ENCODE measurements around the gene ZNF605. TPM values are rescaled to one million over a fixed set of nuclear protein-coding genes. Genes with fewer than 3 reads are reported as not detected.

Gene ZNF605
- total and polyA plus RNA-seq, 2 of the 4 experiments (the other 2 are of a cell fraction), result 3.6 to 9.9 TPM

DNA sequence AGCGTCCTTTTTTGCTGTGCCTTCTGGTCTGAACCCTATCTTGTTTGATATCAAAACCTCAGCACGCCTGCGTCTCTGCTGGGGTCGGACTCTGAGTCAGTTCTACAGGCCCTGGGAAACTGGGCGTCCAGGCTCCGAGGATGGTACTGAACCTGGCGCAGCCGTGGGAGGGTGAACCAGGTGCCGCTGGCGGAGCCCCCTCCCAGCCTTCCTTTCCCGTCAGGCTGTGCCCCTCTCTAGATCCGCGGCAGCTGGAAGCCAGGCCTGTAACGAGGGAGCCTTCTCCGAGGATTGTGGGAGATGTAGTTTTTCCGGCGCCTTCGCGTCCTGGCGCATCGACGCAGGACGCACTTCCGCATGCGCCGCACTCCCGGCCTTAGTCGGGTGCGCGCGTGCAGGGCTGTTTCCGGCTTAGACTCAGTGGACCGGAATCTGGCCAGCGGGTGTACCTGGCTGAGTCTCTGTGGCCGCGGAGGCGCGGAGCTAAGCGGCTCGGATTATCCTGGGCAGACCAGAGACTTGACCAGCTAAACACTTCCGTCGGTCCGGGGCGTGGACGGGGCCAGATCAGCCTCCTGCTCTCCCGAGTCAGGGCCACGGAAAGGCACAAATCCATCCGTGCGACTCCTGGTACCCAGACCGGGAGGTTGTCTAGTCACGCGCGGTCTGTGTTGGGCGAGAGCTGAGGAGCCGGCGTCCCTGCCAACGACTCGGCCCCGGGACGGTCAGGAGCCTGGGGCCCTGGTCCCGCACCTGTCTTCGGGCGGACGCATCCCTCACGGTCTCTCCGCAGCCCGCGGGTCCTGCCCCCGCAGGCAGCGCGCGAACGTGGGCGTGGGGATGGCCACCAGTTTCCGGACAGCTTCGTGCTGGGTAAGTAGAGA, 30.1 kb upstream of the ZNF605 start, which contains the start of gene ZNF26:
ZNF26 (plus strand) TSS at position 367 of the 884 bp plus-strand sequence; CDS start at position 841, 474 bp downstream.
- ChIA-PET POLR2A (ENCODE audit: unreplicated experiment) (no interaction called here), CTCF (interaction anchor here (0.8 kb wide), 1 partner anchor 11 kb away, joined by 3 read pairs; no protein-coding TSS in a partner anchor)
- H3K23ac ChIP-seq (ENCODE audit: low read depth, low read length), result peak within 1 kb of the TSS; percentile 78
- H2BK120ac ChIP-seq (ENCODE audit: low read depth, low read length), result no peak within 1 kb of the TSS
- no peaks in the 10 kb centered on the region for H3K27me3 ChIP-seq (ENCODE audit: control insufficient read depth, insufficient read depth, low read length)
- H3K4me1 ChIP-seq (ENCODE audit: control insufficient read depth, insufficient read depth, low read length), result no peaks in the 10 kb centered on the region
- H3K4ac ChIP-seq (ENCODE audit: low read depth, low read length), result peak within 1 kb of the TSS; percentile 56
- H2BK5ac ChIP-seq (ENCODE audit: low read depth, low read length, poor library complexity, severe bottlenecking), result peak within 1 kb of the TSS; percentile 49
- peaks cover 7% of the 10 kb centered on the region; the same call in 1 of the 2 replicates for H3K9me3 ChIP-seq (ENCODE audit: control insufficient read depth, insufficient read depth, low read length)
- H2BK15ac ChIP-seq (ENCODE audit: low read depth, low read length), result no peak within 1 kb of the TSS
- peak within 1 kb of the TSS; percentile 95 to 96 for H4K8ac ChIP-seq (ENCODE audit: low read depth in 2 of 2, low read length in 2 of 2)
- TF ChIP-seq, protein P1, sequence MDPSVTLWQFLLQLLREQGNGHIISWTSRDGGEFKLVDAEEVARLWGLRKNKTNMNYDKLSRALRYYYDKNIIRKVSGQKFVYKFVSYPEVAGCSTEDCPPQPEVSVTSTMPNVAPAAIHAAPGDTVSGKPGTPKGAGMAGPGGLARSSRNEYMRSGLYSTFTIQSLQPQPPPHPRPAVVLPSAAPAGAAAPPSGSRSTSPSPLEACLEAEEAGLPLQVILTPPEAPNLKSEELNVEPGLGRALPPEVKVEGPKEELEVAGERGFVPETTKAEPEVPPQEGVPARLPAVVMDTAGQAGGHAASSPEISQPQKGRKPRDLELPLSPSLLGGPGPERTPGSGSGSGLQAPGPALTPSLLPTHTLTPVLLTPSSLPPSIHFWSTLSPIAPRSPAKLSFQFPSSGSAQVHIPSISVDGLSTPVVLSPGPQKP (IDR thresholded peaks at IDR 0.05; ENCODE audit: borderline replicate concordance, low read depth, low read length), result 0 out of 2 replicates have a peak, but pooled peaks have one; percentile 30
- peak; percentile 97 for TF ChIP-seq MXI1 (IDR thresholded peaks at IDR 0.05; ENCODE audit: borderline replicate concordance, low read depth, low read length)
- TF ChIP-seq POLR2A (IDR thresholded peaks at IDR 0.05; ENCODE audit: low read depth, low read length), result peak; percentile 74
- TF ChIP-seq BHLHE40 (IDR thresholded peaks at IDR 0.05; ENCODE audit: low read depth, low read length), result peak; percentile 89
- peak; percentile 58; the same call in 1 of the 2 replicates for TF ChIP-seq MAZ (IDR thresholded peaks at IDR 0.05; ENCODE audit: borderline replicate concordance, low read depth, low read length)
- no peak for TF ChIP-seq CEBPB (IDR thresholded peaks at IDR 0.05; ENCODE audit: low read depth, low read length)
- TF ChIP-seq, protein P2, sequence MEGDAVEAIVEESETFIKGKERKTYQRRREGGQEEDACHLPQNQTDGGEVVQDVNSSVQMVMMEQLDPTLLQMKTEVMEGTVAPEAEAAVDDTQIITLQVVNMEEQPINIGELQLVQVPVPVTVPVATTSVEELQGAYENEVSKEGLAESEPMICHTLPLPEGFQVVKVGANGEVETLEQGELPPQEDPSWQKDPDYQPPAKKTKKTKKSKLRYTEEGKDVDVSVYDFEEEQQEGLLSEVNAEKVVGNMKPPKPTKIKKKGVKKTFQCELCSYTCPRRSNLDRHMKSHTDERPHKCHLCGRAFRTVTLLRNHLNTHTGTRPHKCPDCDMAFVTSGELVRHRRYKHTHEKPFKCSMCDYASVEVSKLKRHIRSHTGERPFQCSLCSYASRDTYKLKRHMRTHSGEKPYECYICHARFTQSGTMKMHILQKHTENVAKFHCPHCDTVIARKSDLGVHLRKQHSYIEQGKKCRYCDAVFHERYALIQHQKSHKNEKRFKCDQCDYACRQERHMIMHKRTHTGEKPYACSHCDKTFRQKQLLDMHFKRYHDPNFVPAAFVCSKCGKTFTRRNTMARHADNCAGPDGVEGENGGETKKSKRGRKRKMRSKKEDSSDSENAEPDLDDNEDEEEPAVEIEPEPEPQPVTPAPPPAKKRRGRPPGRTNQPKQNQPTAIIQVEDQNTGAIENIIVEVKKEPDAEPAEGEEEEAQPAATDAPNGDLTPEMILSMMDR (conservative IDR thresholded peaks at IDR 0.05; ENCODE audit: low read depth, low read length), result no peak
- TF ChIP-seq SMC3 (IDR thresholded peaks at IDR 0.05; ENCODE audit: low read depth, low read length), result no peak
- TF ChIP-seq, protein P3, sequence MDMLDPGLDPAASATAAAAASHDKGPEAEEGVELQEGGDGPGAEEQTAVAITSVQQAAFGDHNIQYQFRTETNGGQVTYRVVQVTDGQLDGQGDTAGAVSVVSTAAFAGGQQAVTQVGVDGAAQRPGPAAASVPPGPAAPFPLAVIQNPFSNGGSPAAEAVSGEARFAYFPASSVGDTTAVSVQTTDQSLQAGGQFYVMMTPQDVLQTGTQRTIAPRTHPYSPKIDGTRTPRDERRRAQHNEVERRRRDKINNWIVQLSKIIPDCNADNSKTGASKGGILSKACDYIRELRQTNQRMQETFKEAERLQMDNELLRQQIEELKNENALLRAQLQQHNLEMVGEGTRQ (IDR thresholded peaks at IDR 0.05; ENCODE audit: low read depth, low read length), result peak; percentile 48
- peak; percentile 44 for TF ChIP-seq RCOR1 (IDR thresholded peaks at IDR 0.05; ENCODE audit: insufficient replicate concordance, low read length)
- peak within 1 kb of the TSS; percentile 86 for H2AK9ac ChIP-seq (replicated peaks; ENCODE audit: low read depth, low read length, poor library complexity)
- peak within 1 kb of the TSS; percentile 5; the same call in 1 of the 2 replicates for H3K18ac ChIP-seq (ENCODE audit: low read depth, low read length)
- ATAC-seq (ENCODE audit: low read depth), result peak; percentile 97
- dilution Hi-C loops (cut with HindIII; ENCODE audit: low sequenced_read_pairs, unreplicated experiment), result no loop called here
- peak within 1 kb of the TSS; percentile 95 for H3K9ac ChIP-seq (ENCODE audit: low read depth, low read length)
- peak; percentile 91 for DNase-seq
- peak within 1 kb of the TSS; percentile 92 for H2AFZ ChIP-seq (replicated peaks; ENCODE audit: low read length, poor library complexity)
- no peak within 1 kb of the TSS for H2BK20ac ChIP-seq (ENCODE audit: low read depth, low read length)
- in situ Hi-C loops (cut with MboI; ENCODE audit: low sequenced_read_pairs), result no loop called here
- H3K36me3 ChIP-seq (ENCODE audit: control insufficient read depth, insufficient read depth, low read length), result peaks cover 3% of the 10 kb centered on the region
- peak within 1 kb of the TSS; percentile 49 for H2AK5ac ChIP-seq (ENCODE audit: low read depth, low read length)
- peak within 1 kb of the TSS; percentile 89 for H3K27ac ChIP-seq (ENCODE audit: insufficient read depth, low read length)
- peak within 1 kb of the TSS; percentile 96 for H3K4me2 ChIP-seq (ENCODE audit: low read depth, low read length)
- no peaks in the 10 kb centered on the region for H3K9me1 ChIP-seq (ENCODE audit: insufficient read depth, low read length)
- intact Hi-C loops (cut with micrococcal nuclease), result loop anchor here (1.0 to 2.0 kb wide), 3 partner anchors 51 to 143 kb away; partner anchors contain the start of genes ZNF140 and ZNF84
- H4K20me1 ChIP-seq (ENCODE audit: insufficient read depth, low read length), result no peaks in the 10 kb centered on the region
- peak within 1 kb of the TSS; percentile 83 for H3K4me3 ChIP-seq (ENCODE audit: insufficient read depth, low read depth, low read length)
- BruUV-seq (replicated peaks), result no TSS peak
- H3K14ac ChIP-seq (replicated peaks; ENCODE audit: low read depth, low read length), result peak within 1 kb of the TSS; percentile 73
- peak within 1 kb of the TSS; percentile 59 for H3K56ac ChIP-seq (ENCODE audit: extremely low read depth, insufficient read depth, low read length)
- WGBS, 2 experiments (ENCODE audit: extremely low coverage in 2 of 2, insufficient read length in 1 of 2), result 3% methylated on average over 33 of the region's 76 CpGs; no CpG with 5 or more reads in 1 of the 2 experiments
- peak within 1 kb of the TSS; percentile 88 for H4K5ac ChIP-seq (ENCODE audit: low read depth, low read length)
- H4K91ac ChIP-seq (ENCODE audit: insufficient read depth, low read depth, low read length), result peak within 1 kb of the TSS; percentile 65
- H3K79me1 ChIP-seq (ENCODE audit: low read depth in 1 of 2, low read length in 2 of 2), result peaks cover 9 to 12% of the 10 kb centered on the region in 2 experiments; a peak in 3 of 4 replicates

Data from IMR-90 (cell line).